GM12878 (cell line): ENCODE measurements around the gene MYO9B. TPM values are rescaled to one million over a fixed set of nuclear protein-coding genes. Genes with fewer than 3 reads are reported as not detected.

Source experiments
- ATAC-seq: fragments of 200-7000 bp; cut with Tn5 transposase; 3 replicates; pipeline ENCODE4 v1.9.1; 2020; ENCODE audit warnings: mild to moderate bottlenecking, moderate library complexity
- BruUV-seq: library from RNA; stranded (reverse); fragments of 400-500 nt; replicated peaks from 2 replicates; lab custom pipeline; 2021; lab: Mats Ljungman, UMichigan
- CTCF ChIA-PET: fragments of 300-600 bp; sonication (Branson Sonifier 250); formaldehyde crosslinking; extraction: SDS; loops from one replicate; lab custom pipeline; 2021; ENCODE audit warnings: inconsistent platforms; lab: Yijun Ruan, JAX
- POLR2A ChIA-PET: fragments of 350-600 bp; formaldehyde crosslinking; extraction: SDS; loops from one replicate; lab custom pipeline; 2021; ENCODE audit warnings: inconsistent platforms; lab: Charles Lee
- RAD21 ChIA-PET: fragments of 300-600 bp; sonication (Branson Sonifier 250); formaldehyde crosslinking; loops from one replicate; lab custom pipeline; 2023; ENCODE audit warnings: antibody characterized with exemption; ENCODE audit not compliant: unreplicated experiment; lab: Charles Lee
- SMC1A ChIA-PET: fragments of 300-600 bp; sonication (Branson Sonifier 250); formaldehyde crosslinking; loops from one replicate; lab custom pipeline; 2023; ENCODE audit not compliant: unreplicated experiment, uncharacterized antibody; lab: Charles Lee
- DNase-seq: peaks from one replicate; pipeline ENCODE4 v3.0.0-alpha.2; 2011; ENCODE audit warnings: low read depth, low spot score
- FAIRE-seq: peaks from 3 replicates; lab custom pipeline; 2011; peaks lifted over from hg19 to GRCh38; lab: Jason Lieb, UNC
- H2AFZ ChIP-seq: 2 replicates; pipeline ENCODE4 v1.6.0; 2011; ENCODE audit warnings: low read depth, low read length, control low read depth; ENCODE audit not compliant: control insufficient read depth
- H3K27ac ChIP-seq: 2 replicates; pipeline ENCODE4 v1.5.1; 2011; ENCODE audit warnings: control low read depth; ENCODE audit not compliant: control insufficient read depth, insufficient read depth
- H3K27me3 ChIP-seq, 2 experiments: replicated peaks in 1 of 2; 2 replicates each; pipeline versions ENCODE4 v1.6.0 to v1.6.1; 2011; ENCODE audit warnings: low read length in 1 of 2; ENCODE audit not compliant: control insufficient read depth in 2 of 2, insufficient read depth in 2 of 2
- H3K36me3 ChIP-seq, 2 experiments: 2 replicates each; pipeline ENCODE4 v1.5.1; 2011; ENCODE audit warnings: low read length in 1 of 2; ENCODE audit not compliant: control insufficient read depth in 2 of 2, insufficient read depth in 2 of 2
- H3K4me1 ChIP-seq: 2 replicates; pipeline ENCODE4 v1.6.1; 2011; ENCODE audit warnings: mild to moderate bottlenecking, low read length, moderate library complexity, mixed read lengths; ENCODE audit not compliant: control insufficient read depth, insufficient read depth
- H3K4me2 ChIP-seq: 2 replicates; pipeline ENCODE4 v1.6.0; 2011; ENCODE audit warnings: control low read depth; ENCODE audit not compliant: control insufficient read depth, insufficient read depth
- H3K4me3 ChIP-seq: fragments of 200-600 bp; sonication (generic); 2 replicates; pipeline ENCODE4 v1.5.1; 2016
- H3K79me2 ChIP-seq: 2 replicates; pipeline ENCODE4 v1.6.0; 2011; ENCODE audit warnings: low read length; ENCODE audit not compliant: control insufficient read depth, insufficient read depth
- H3K9ac ChIP-seq: 2 replicates; pipeline ENCODE4 v1.8.0; 2011; ENCODE audit warnings: low read length, control low read depth, mixed read lengths; ENCODE audit not compliant: control insufficient read depth, insufficient read depth
- H3K9me3 ChIP-seq: replicated peaks from 3 replicates; pipeline ENCODE4 v1.5.1; 2011; ENCODE audit warnings: mild to moderate bottlenecking, low read length; ENCODE audit not compliant: control insufficient read depth, insufficient read depth
- H4K20me1 ChIP-seq: 2 replicates; pipeline ENCODE4 v1.6.0; 2011; ENCODE audit not compliant: control insufficient read depth, insufficient read depth
- CHD2 ChIP-seq: IDR thresholded peaks from 2 replicates; pipeline ENCODE4 v1.6.1; 2011; ENCODE audit warnings: low read depth, low read length, improper control_type of control experiment, borderline replicate concordance
- CTCF ChIP-seq, 3 experiments: IDR thresholded peaks in 2 of 3; conservative IDR thresholded peaks in 1 of 3; 2 replicates each; pipeline ENCODE4 v1.5.1; 2011; ENCODE audit warnings: low read depth in 3 of 3, low read length in 3 of 3, mild to moderate bottlenecking in 3 of 3, control low read depth in 2 of 3, moderate library complexity in 2 of 3, inconsistent platforms in 1 of 3, mixed read lengths in 1 of 3; ENCODE audit not compliant: control insufficient read depth in 2 of 3, insufficient read depth in 1 of 3; ENCODE audit errors: extremely low read depth in 1 of 3
- EED ChIP-seq: sonication (generic); IDR thresholded peaks from 2 replicates; pipeline ENCODE4 v1.6.1; 2016; ENCODE audit warnings: antibody characterized with exemption, low read depth
- HCFC1 ChIP-seq: fragments of 150-350 bp; IDR thresholded peaks from 2 replicates; pipeline ENCODE4 v1.6.1; 2014; ENCODE audit warnings: low read length
- HDAC2 ChIP-seq: fragments of 200-600 bp; sonication (generic); IDR thresholded peaks from 2 replicates; pipeline ENCODE4 v1.6.1; 2017
- PRDM15 ChIP-seq: fragments of 450-650 bp; formaldehyde crosslinking; IDR thresholded peaks from 2 replicates; pipeline ENCODE4 v1.4.0; 2020; ENCODE audit warnings: mild to moderate bottlenecking, moderate library complexity
- RAD21 ChIP-seq: IDR thresholded peaks from 2 replicates; pipeline ENCODE4 v1.6.1; 2011; ENCODE audit warnings: mild to moderate bottlenecking, low read depth, low read length, moderate library complexity; ENCODE audit not compliant: insufficient read depth
- RFX5 ChIP-seq: IDR thresholded peaks from 2 replicates; pipeline ENCODE4 v1.6.1; 2011; ENCODE audit warnings: low read depth, low read length, improper control_type of control experiment
- SMC3 ChIP-seq: IDR thresholded peaks from 2 replicates; pipeline ENCODE4 v1.6.1; 2011; ENCODE audit warnings: low read length, improper control_type of control experiment, borderline replicate concordance
- SREBF2 ChIP-seq: IDR thresholded peaks from 2 replicates; pipeline ENCODE4 v1.6.1; 2012; ENCODE audit warnings: mild to moderate bottlenecking, low read length
- TCF3 ChIP-seq: IDR thresholded peaks from 2 replicates; pipeline ENCODE4 v1.6.1; 2012; ENCODE audit warnings: low read depth, mild to moderate bottlenecking, low read length, borderline replicate concordance; ENCODE audit not compliant: insufficient read depth
- USF2 ChIP-seq: IDR thresholded peaks from 2 replicates; pipeline ENCODE4 v1.6.1; 2011; ENCODE audit warnings: low read depth, low read length, improper control_type of control experiment, borderline replicate concordance
- YY1 ChIP-seq: IDR thresholded peaks from 2 replicates; pipeline ENCODE4 v1.6.1; 2011; ENCODE audit warnings: low read depth, mild to moderate bottlenecking, low read length
- ZBTB4 ChIP-seq: fragments of 450-650 bp; formaldehyde crosslinking; IDR thresholded peaks from 2 replicates; pipeline ENCODE4 v1.4.0; 2022; ENCODE audit warnings: mild to moderate bottlenecking, moderate library complexity
- WGBS: methylation state at CpG from one replicate; pipeline ENCODE4 v1.1.6; 2016; ENCODE audit warnings: low lambda C conversion rate; ENCODE audit not compliant: insufficient replicate concordance, insufficient coverage; ENCODE audit errors: missing lambda C conversion rate; 5-methylcytosine and 5-hydroxymethylcytosine counted together
- in situ Hi-C: fragments of 300-500 bp; cut with MboI; formaldehyde crosslinking; loops from 9 replicates; pipeline ENCODE4 v1.14.3; 2018; ENCODE audit warnings: mixed read lengths
- intact Hi-C: fragments of 100-400 bp; cut with micrococcal nuclease; formaldehyde crosslinking; loops from one replicate; pipeline ENCODE4 v1.14.2; 2022; ENCODE audit not compliant: unreplicated experiment
- polyA plus RNA-seq, 11 experiments: library from polyadenylated mRNA; depleted of rRNA in 4 of 11; unstranded in 6 of 11; stranded (reverse) in 5 of 11; fragments of >200 nt; fragmentation: Nextera tagmentation in 4 of 11; fragmentation: Illumina TruSeq in 1 of 11; extraction: Ambion mirVana in 4 of 11; extraction: Trizol in 1 of 11; gene quantifications; 1 replicate in 1 of 11; 2 replicates in 10 of 11; pipeline versions ENCODE4 v1.2.1 to v1.2.3, GENCODE V29; 2011 to 2016; ENCODE audit warnings: inconsistent platforms in 2 of 11, missing spikeins in 2 of 11, low read depth in 1 of 11
- total RNA-seq, 4 experiments: library from RNA; depleted of rRNA in 3 of 4; stranded (reverse); fragments of >200 nt in 3 of 4; fragmentation: Illumina TruSeq in 1 of 4; extraction: Trizol in 1 of 4; gene quantifications; 2 replicates each; pipeline versions ENCODE4 v1.2.1 to v1.2.3, GENCODE V29; 2013 to 2021

The MYO9B gene
- total and polyA plus RNA-seq, 10 of the 15 experiments (the other 5 are each of a cell fraction or from before 2014, with no cell fraction given) = 5.4 to 165 (median 45.8) TPM

GRCh38 chr19:17052439-17052838, 23.1 kb upstream of the MYO9B start:
- WGBS = 77% methylated on average over 7 of the region's 8 CpGs
- FAIRE-seq (no peak), DNase-seq (no peak), ATAC-seq (peak; percentile 59; the same call in 2 of the 3 replicates)
- Histone ChIP-seq H3K79me2 (no peaks in the 10 kb centered on the region), H3K9ac (no peak overlapping the region), H4K20me1 (no peaks in the 10 kb centered on the region), H3K27ac (no peak overlapping the region), H3K27me3 (no peaks in the 10 kb centered on the region), H3K4me2 (no peak overlapping the region), H3K36me3 (peaks cover 13 to 24% of the 10 kb centered on the region in 2 experiments; a peak in 3 of 4 replicates), H3K4me1 (no peaks in the 10 kb centered on the region), H3K4me3 (no peak overlapping the region), H2AFZ (no peak overlapping the region), H3K9me3 (no peaks in the 10 kb centered on the region)
- BruUV-seq = no TSS peak
- in situ Hi-C loops = no loop called here
- ChIA-PET RAD21 (interaction anchor here (1.2 kb wide), 2 partner anchors 273 to 337 kb away, joined by 3 read pairs; no protein-coding TSS in a partner anchor), SMC1A (interaction anchor here (0.6 to 1.5 kb wide), 4 partner anchors 13 to 337 kb away, joined by 3 to 7 read pairs (median 4); partner anchors contain the start of gene NWD1), POLR2A (no interaction called here), CTCF (interaction anchor here (0.5 to 2.2 kb wide), 9 partner anchors 216 to 1534 kb away, joined by 3 to 17 read pairs (median 7); partner anchors contain the start of genes ANKLE1 and SIN3B)
- intact Hi-C loops = loop anchor here (1.0 to 2.0 kb wide), 3 partner anchors 216 to 338 kb away; no protein-coding TSS in a partner anchor
- no peak for TF ChIP-seq TCF3
- no peak for TF ChIP-seq HDAC2
- no peak for TF ChIP-seq HCFC1
- TF ChIP-seq SREBF2 = no peak
- no peak for TF ChIP-seq CHD2
- peak; percentile 40 to 52 (median 40); a peak in 5 of 6 replicates for TF ChIP-seq CTCF (IDR thresholded peaks at IDR 0.05 in 2 of 3, conservative IDR thresholded peaks at IDR 0.05 in 1 of 3; ENCODE audit: control insufficient read depth in 2 of 3, extremely low read depth in 1 of 3, insufficient read depth in 1 of 3, low read depth in 3 of 3, low read length in 3 of 3)
- peak; percentile 58 for TF ChIP-seq SMC3
- no peak for TF ChIP-seq YY1
- no peak for TF ChIP-seq PRDM15 (CRISPR knock-in tag)
- no peak for TF ChIP-seq RFX5
- TF ChIP-seq EED = no peak
- no peak for TF ChIP-seq ZBTB4
- TF ChIP-seq USF2 = no peak
- peak; percentile 47 for TF ChIP-seq RAD21
